ENCODE data around the gene SLC44A5.

GRCh38 chr1:75198163-75198562 lies 412.8 kb downstream of the SLC44A5 start:
- TF ChIP-seq, protein P1, sequence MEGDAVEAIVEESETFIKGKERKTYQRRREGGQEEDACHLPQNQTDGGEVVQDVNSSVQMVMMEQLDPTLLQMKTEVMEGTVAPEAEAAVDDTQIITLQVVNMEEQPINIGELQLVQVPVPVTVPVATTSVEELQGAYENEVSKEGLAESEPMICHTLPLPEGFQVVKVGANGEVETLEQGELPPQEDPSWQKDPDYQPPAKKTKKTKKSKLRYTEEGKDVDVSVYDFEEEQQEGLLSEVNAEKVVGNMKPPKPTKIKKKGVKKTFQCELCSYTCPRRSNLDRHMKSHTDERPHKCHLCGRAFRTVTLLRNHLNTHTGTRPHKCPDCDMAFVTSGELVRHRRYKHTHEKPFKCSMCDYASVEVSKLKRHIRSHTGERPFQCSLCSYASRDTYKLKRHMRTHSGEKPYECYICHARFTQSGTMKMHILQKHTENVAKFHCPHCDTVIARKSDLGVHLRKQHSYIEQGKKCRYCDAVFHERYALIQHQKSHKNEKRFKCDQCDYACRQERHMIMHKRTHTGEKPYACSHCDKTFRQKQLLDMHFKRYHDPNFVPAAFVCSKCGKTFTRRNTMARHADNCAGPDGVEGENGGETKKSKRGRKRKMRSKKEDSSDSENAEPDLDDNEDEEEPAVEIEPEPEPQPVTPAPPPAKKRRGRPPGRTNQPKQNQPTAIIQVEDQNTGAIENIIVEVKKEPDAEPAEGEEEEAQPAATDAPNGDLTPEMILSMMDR (IDR thresholded peaks at IDR 0.05): no peak
- no peak for TF ChIP-seq POLR2A (IDR thresholded peaks at IDR 0.05)
